GM21528 (cell line): ENCODE results near the gene SPTBN1.

Experiments
- ATAC-seq: cut with Tn5 transposase; IDR thresholded peaks from one replicate; pipeline ENCODE4 v1.9.1; 2021; ENCODE audit warnings: mild to moderate bottlenecking, moderate library complexity; ENCODE audit not compliant: unreplicated experiment, low FRiP score

SPTBN1 gene

GRCh38 chr2:54710216-54710615 is 254.1 kb downstream of the SPTBN1 start:
- ATAC-seq, result no peak

- ATAC-seq, result no peak
These were observed 256.4 kb downstream of the SPTBN1 start for GRCh38 chr2:54712516-54712915.

DNA sequence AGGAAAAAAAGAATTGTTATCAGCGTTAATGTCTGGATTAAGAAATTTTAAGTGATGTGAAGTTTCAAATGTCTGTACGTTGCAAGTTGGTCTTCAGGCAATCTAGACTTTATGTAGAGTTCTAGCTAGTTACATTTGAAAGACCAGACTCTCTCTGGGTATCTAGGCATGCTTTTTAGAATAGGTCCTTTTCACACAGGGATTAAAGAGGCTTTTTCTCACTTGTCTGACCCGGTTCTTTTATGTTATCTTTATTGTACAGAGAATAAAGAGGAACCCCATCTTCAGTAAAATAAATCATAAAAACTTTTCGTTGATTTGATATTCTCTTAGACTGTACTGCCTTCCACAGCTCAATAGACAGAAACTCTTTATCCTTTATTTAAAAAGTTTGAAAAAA is 258.9 kb downstream of the SPTBN1 start:
- ATAC-seq, result no peak

DNA sequence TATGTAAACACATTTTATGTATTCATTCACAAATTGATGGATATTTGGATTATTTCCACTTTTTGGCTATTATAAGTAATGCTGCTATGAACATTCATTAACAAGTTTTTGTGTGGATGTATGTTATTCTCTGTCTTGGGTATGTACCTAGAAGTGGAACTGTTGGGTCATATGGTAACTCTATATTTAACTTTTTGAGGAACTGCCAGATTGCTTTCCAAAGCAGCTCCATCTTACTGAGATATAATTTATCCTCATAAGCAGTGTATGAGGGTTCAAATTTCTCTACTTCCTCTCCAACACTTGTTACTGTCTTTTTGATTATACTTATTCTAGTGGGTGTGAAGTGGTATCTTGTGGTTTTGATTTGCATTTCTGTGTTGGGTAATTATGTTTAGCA is 260.2 kb downstream of the SPTBN1 start:
- ATAC-seq, result no peak

GRCh38 chr2:54720563-54720962 is 264.4 kb downstream of the SPTBN1 start:
- ATAC-seq, result no peak
